Epithelial cell of proximal tubule (primary cell): ENCODE measurements around the gene LGR6. TPM values are rescaled to one million over a fixed set of nuclear protein-coding genes. Genes with fewer than 3 reads are reported as not detected.
"Not testable (repeated sequence)": the region's sequence is repeated elsewhere in the genome, so short reads cannot be mapped to it uniquely, and the experiment has no call there.

Source experiments
- DNase-seq: peaks from one replicate; pipeline ENCODE4 v3.0.0-alpha.2; 2011; ENCODE audit warnings: low read depth
- H3K4me3 ChIP-seq: 2 replicates; pipeline ENCODE4 v1.5.1; 2011; ENCODE audit warnings: low read depth, mild to moderate bottlenecking, low read length
- CTCF ChIP-seq: conservative IDR thresholded peaks from 2 replicates; pipeline ENCODE4 v1.5.1; 2012; ENCODE audit warnings: low read depth, mild to moderate bottlenecking, low read length
- total RNA-seq: library from RNA; depleted of rRNA; stranded (reverse); fragments of >200 nt; gene quantifications from 2 replicates; pipeline ENCODE4 v1.2.3, GENCODE V29; 2015

Gene LGR6
- total RNA-seq, 1 donor from 2014 or later = not detected

GRCh38 chr1:202179828-202180750 lies 13.5 kb upstream of the LGR6 start:
- H3K4me3 ChIP-seq = no peak overlapping the region
- no peak for TF ChIP-seq CTCF
- no peak for DNase-seq

- not testable (repeated sequence) for DNase-seq
These were observed 12.9 kb upstream of the LGR6 start for GRCh38 chr1:202180751-202181139.

GRCh38 chr1:202181586-202181985 lies 12.0 kb upstream of the LGR6 start:
- no peak for DNase-seq
- no peak for TF ChIP-seq CTCF
- H3K4me3 ChIP-seq = no peak overlapping the region

More at GRCh38 chr1:202180751-202181139, 12.9 kb upstream of the LGR6 start:
- H3K4me3 ChIP-seq = not testable (repeated sequence)

- no peak for TF ChIP-seq CTCF
- DNase-seq = no peak
These were observed 11.3 kb upstream of the LGR6 start for GRCh38 chr1:202182040-202182877.

GRCh38 chr1:202184750-202185460 lies 8.7 kb upstream of the LGR6 start:
- H3K4me3 ChIP-seq = no peak overlapping the region
- TF ChIP-seq CTCF = peak; percentile 87
- DNase-seq = no peak

More at GRCh38 chr1:202182040-202182877, 11.3 kb upstream of the LGR6 start:
- no peak overlapping the region for H3K4me3 ChIP-seq

GRCh38 chr1:202186327-202186726 lies 7.3 kb upstream of the LGR6 start:
- no peak overlapping the region for H3K4me3 ChIP-seq
- no peak for TF ChIP-seq CTCF
- DNase-seq = no peak
